ENCODE measurements around the gene KCNMA1.

The KCNMA1 gene

GRCh38 chr10:76916536-76916935, 721.1 kb downstream of the KCNMA1 start:
- no peak for DNase-seq (ENCODE audit: low read depth, low spot score)
- no peak for TF ChIP-seq YY1 (IDR thresholded peaks at IDR 0.05; ENCODE audit: insufficient read depth, insufficient read length)
- TF ChIP-seq ZNF274 (IDR thresholded peaks at IDR 0.05; ENCODE audit: low read depth, low read length), result no peak
- TF ChIP-seq SUZ12 (IDR thresholded peaks at IDR 0.05; ENCODE audit: extremely low read depth, insufficient read depth, insufficient read length), result no peak
- Histone ChIP-seq H3K36me3 (ENCODE audit: insufficient read depth, insufficient read length, low read length) (no peaks in the 10 kb centered on the region), H3K4me3 (ENCODE audit: insufficient read length, low read depth) (no peak overlapping the region), H3K4me1 (ENCODE audit: insufficient read depth, insufficient read length) (no peaks in the 10 kb centered on the region), H3K9ac (ENCODE audit: insufficient read length, low read depth) (no peak overlapping the region), H3K9me3 (ENCODE audit: insufficient read depth, low read length) (no peaks in the 10 kb centered on the region), H3K27me3 (ENCODE audit: insufficient read depth, insufficient read length) (no peaks in the 10 kb centered on the region)

- TF ChIP-seq YY1 (IDR thresholded peaks at IDR 0.05; ENCODE audit: insufficient read depth, insufficient read length), result no peak
- TF ChIP-seq SUZ12 (IDR thresholded peaks at IDR 0.05; ENCODE audit: extremely low read depth, insufficient read depth, insufficient read length), result no peak
- no peak for TF ChIP-seq ZNF274 (IDR thresholded peaks at IDR 0.05; ENCODE audit: low read depth, low read length)
- Histone ChIP-seq H3K4me3 (ENCODE audit: insufficient read length, low read depth) (no peak overlapping the region), H3K36me3 (ENCODE audit: insufficient read depth, insufficient read length, low read length) (no peaks in the 10 kb centered on the region), H3K4me1 (ENCODE audit: insufficient read depth, insufficient read length) (no peaks in the 10 kb centered on the region), H3K27me3 (ENCODE audit: insufficient read depth, insufficient read length) (no peaks in the 10 kb centered on the region), H3K9ac (ENCODE audit: insufficient read length, low read depth) (no peak overlapping the region), H3K9me3 (ENCODE audit: insufficient read depth, low read length) (no peaks in the 10 kb centered on the region)
- DNase-seq (ENCODE audit: low read depth, low spot score), result no peak
Measured at GRCh38 chr10:76915316-76915715, 722.3 kb downstream of the KCNMA1 start.

DNA sequence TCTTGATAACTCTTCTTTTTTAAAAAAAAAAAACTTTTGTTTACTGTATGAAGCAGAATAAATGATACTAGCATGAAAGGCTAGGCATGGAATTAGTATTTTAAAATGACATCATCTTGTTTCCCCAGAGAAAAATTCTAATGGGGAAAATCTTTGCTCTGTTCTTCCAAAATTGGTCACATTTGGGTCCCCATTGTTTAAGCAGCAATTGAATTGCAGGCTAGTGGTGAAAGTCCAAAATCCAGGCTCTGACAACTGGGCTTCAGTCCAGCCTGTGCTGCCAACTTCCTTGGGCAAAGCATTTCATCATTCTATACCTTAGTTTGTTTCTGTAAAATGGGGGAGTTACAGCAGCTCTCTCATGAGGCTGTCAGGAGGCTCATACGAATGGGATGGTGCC, 726.4 kb downstream of the KCNMA1 start:
- Histone ChIP-seq H3K9me3 (ENCODE audit: insufficient read depth, low read length) (no peaks in the 10 kb centered on the region), H3K27me3 (ENCODE audit: insufficient read depth, insufficient read length) (no peaks in the 10 kb centered on the region), H3K4me1 (ENCODE audit: insufficient read depth, insufficient read length) (no peaks in the 10 kb centered on the region), H3K9ac (ENCODE audit: insufficient read length, low read depth) (no peak overlapping the region), H3K36me3 (ENCODE audit: insufficient read depth, insufficient read length, low read length) (no peaks in the 10 kb centered on the region), H3K4me3 (ENCODE audit: insufficient read length, low read depth) (no peak overlapping the region)
- TF ChIP-seq YY1 (IDR thresholded peaks at IDR 0.05; ENCODE audit: insufficient read depth, insufficient read length), result no peak
- TF ChIP-seq ZNF274 (IDR thresholded peaks at IDR 0.05; ENCODE audit: low read depth, low read length), result no peak
- no peak for TF ChIP-seq SUZ12 (IDR thresholded peaks at IDR 0.05; ENCODE audit: extremely low read depth, insufficient read depth, insufficient read length)
- DNase-seq (ENCODE audit: low read depth, low spot score), result no peak

DNA sequence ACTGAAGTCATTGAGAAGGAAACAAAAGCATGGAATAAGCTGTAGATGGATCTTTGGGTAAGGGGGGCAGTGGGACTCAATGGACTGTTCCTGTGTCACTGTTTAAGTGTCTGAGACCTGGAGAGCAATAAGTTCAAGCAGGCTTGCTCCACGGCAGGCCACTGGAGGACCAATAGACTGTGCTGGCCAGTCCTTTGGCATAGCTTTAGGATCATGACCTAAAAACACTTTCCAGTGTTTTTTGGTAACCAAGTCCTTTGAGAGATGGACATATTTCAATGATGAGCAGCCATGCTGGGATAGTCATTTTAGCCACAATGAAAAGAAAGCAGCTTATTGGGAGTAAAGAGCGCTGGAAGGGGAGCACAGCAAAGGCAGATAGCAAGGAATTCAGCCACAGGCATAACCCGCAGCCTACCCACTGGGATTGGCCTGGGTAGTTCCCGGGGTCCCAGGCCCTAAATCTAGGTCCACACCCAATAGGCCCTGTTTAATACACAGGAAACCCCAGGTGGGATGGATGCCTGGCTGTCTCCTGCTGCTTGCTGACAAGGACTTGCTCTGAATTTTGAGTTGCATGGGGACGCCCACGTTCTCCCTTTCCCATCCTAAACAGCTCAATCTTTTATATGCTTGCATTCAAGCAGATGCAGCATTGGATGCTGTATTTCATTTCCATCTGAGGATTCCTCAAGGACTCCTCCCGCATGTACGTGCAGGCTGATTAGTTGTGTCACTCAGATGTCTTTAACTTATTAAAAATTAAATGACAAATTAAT, 727.2 kb downstream of the KCNMA1 start:
- no peak overlapping the region for H3K9ac ChIP-seq (ENCODE audit: insufficient read length, low read depth)

DNA sequence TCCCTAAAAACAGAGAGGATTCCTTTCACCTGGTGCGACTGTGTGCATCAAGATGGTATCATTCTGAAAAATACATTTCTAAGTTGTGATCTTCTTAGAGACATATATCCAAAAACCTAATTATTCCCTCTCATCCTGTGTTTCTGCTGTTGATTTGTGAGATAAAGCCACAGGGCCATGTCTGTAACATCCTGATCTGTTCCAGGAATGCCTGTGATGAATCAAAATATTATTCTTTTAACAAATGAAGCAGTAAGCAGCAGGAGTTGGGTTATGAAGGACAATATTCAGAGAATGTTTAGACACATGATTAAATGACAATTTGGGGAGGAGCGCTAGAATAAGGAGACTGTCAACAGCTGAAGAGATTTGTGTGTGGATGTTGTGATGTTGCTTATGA, 731.4 kb downstream of the KCNMA1 start:
- DNase-seq (ENCODE audit: low read depth, low spot score), result no peak
- no peaks in the 10 kb centered on the region for H3K9me3 ChIP-seq (ENCODE audit: insufficient read depth, low read length)
- no peaks in the 10 kb centered on the region for H3K4me1 ChIP-seq (ENCODE audit: insufficient read depth, insufficient read length)
- H3K36me3 ChIP-seq (ENCODE audit: insufficient read depth, insufficient read length, low read length), result no peaks in the 10 kb centered on the region
- no peak overlapping the region for H3K4me3 ChIP-seq (ENCODE audit: insufficient read length, low read depth)
- no peak overlapping the region for H3K9ac ChIP-seq (ENCODE audit: insufficient read length, low read depth)
- TF ChIP-seq ZNF274 (IDR thresholded peaks at IDR 0.05; ENCODE audit: low read depth, low read length), result no peak
- TF ChIP-seq SUZ12 (IDR thresholded peaks at IDR 0.05; ENCODE audit: extremely low read depth, insufficient read depth, insufficient read length), result no peak
- H3K27me3 ChIP-seq (ENCODE audit: insufficient read depth, insufficient read length), result no peaks in the 10 kb centered on the region

More for the DNA sequence above, 727.2 kb downstream of the KCNMA1 start:
- TF ChIP-seq SUZ12 (IDR thresholded peaks at IDR 0.05; ENCODE audit: extremely low read depth, insufficient read depth, insufficient read length) (no peak), YY1 (IDR thresholded peaks at IDR 0.05; ENCODE audit: insufficient read depth, insufficient read length) (no peak), ZNF274 (IDR thresholded peaks at IDR 0.05; ENCODE audit: low read depth, low read length) (no peak)
- Histone ChIP-seq H3K4me3 (ENCODE audit: insufficient read length, low read depth) (no peak overlapping the region), H3K9me3 (ENCODE audit: insufficient read depth, low read length) (no peaks in the 10 kb centered on the region), H3K4me1 (ENCODE audit: insufficient read depth, insufficient read length) (no peaks in the 10 kb centered on the region), H3K27me3 (ENCODE audit: insufficient read depth, insufficient read length) (no peaks in the 10 kb centered on the region), H3K36me3 (ENCODE audit: insufficient read depth, insufficient read length, low read length) (no peaks in the 10 kb centered on the region)
- DNase-seq (ENCODE audit: low read depth, low spot score), result no peak

- Histone ChIP-seq H3K9me3 (ENCODE audit: insufficient read depth, low read length) (no peaks in the 10 kb centered on the region), H3K27me3 (ENCODE audit: insufficient read depth, insufficient read length) (no peaks in the 10 kb centered on the region), H3K4me1 (ENCODE audit: insufficient read depth, insufficient read length) (no peaks in the 10 kb centered on the region), H3K4me3 (ENCODE audit: insufficient read length, low read depth) (no peak overlapping the region), H3K36me3 (ENCODE audit: insufficient read depth, insufficient read length, low read length) (no peaks in the 10 kb centered on the region), H3K9ac (ENCODE audit: insufficient read length, low read depth) (no peak overlapping the region)
- no peak for DNase-seq (ENCODE audit: low read depth, low spot score)
- TF ChIP-seq YY1 (IDR thresholded peaks at IDR 0.05; ENCODE audit: insufficient read depth, insufficient read length), result no peak
- no peak for TF ChIP-seq SUZ12 (IDR thresholded peaks at IDR 0.05; ENCODE audit: extremely low read depth, insufficient read depth, insufficient read length)
- no peak for TF ChIP-seq ZNF274 (IDR thresholded peaks at IDR 0.05; ENCODE audit: low read depth, low read length)
Measured at GRCh38 chr10:76905251-76905650, 732.4 kb downstream of the KCNMA1 start.

DNA sequence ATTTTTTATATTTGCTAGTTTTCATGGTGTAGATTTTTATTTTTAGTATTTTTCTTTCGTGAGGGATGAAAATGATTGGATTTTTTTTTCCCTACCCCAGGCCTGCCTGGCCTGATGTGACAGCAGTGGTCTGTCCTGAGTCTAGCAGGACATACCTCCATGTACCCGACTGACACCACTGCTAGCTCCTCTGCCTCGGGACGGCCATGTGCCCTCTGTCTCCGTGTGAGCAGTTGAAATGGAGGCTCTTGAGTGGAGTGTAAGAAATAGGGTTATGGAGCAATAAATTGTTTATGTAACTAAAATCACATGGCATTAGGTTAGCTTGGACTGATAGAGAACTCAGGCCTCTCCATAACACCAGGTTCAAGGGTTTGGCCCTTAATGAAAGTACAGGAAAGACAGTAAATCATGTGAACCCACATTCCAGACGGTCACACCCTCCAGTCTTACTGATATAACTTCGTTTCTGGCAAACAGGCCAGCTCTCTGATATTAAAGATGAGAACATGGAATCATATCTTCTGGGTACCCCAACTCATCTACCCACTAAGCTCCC, 734.1 kb downstream of the KCNMA1 start:
- H3K9me3 ChIP-seq (ENCODE audit: insufficient read depth, low read length), result no peaks in the 10 kb centered on the region
- H3K27me3 ChIP-seq (ENCODE audit: insufficient read depth, insufficient read length), result no peaks in the 10 kb centered on the region
- DNase-seq (ENCODE audit: low read depth, low spot score), result no peak
- no peak for TF ChIP-seq ZNF274 (IDR thresholded peaks at IDR 0.05; ENCODE audit: low read depth, low read length)
- TF ChIP-seq SUZ12 (IDR thresholded peaks at IDR 0.05; ENCODE audit: extremely low read depth, insufficient read depth, insufficient read length), result no peak
- TF ChIP-seq YY1 (IDR thresholded peaks at IDR 0.05; ENCODE audit: insufficient read depth, insufficient read length), result no peak
- no peaks in the 10 kb centered on the region for H3K4me1 ChIP-seq (ENCODE audit: insufficient read depth, insufficient read length)
- H3K9ac ChIP-seq (ENCODE audit: insufficient read length, low read depth), result no peak overlapping the region
- no peaks in the 10 kb centered on the region for H3K36me3 ChIP-seq (ENCODE audit: insufficient read depth, insufficient read length, low read length)
- H3K4me3 ChIP-seq (ENCODE audit: insufficient read length, low read depth), result no peak overlapping the region

Measured in NT2/D1 (cell line).